Stomach (tissue), 9 donors: ENCODE measurements around the gene SPINK4. TPM values are rescaled to one million over a fixed set of nuclear protein-coding genes. Genes with fewer than 3 reads are reported as not detected.

Source experiments
- DNase-seq, 2 donors: peaks; one replicate each; pipeline versions ENCODE4 v3.0.0 to v3.0.0-alpha.2; 2013 to 2019
- H3K27ac ChIP-seq, 5 donors: fragments of 200-600 bp in 4 of 5; sonication (generic) in 4 of 5; one replicate each; pipeline ENCODE4 v1.5.1; 2013 to 2019; ENCODE audit warnings: mild to moderate bottlenecking in 1 of 5, moderate library complexity in 1 of 5
- H3K27me3 ChIP-seq, 3 donors: fragments of 200-600 bp; sonication (generic); one replicate each; pipeline ENCODE4 v1.5.1; 2017 to 2019; ENCODE audit warnings: mixed run types in 1 of 3
- H3K36me3 ChIP-seq, 4 donors: fragments of 200-600 bp; sonication (generic); 1 replicate in 3 of 4; 2 replicates in 1 of 4; pipeline ENCODE4 v1.5.1; 2016 to 2019
- H3K4me1 ChIP-seq, 4 donors: fragments of 200-600 bp; sonication (generic); one replicate each; pipeline ENCODE4 v1.5.1; 2016 to 2019
- H3K4me3 ChIP-seq, 4 donors: fragments of 200-600 bp; sonication (generic) in 3 of 4; one replicate each; pipeline ENCODE4 v1.5.1; 2016 to 2019; ENCODE audit warnings: mild to moderate bottlenecking in 1 of 4
- H3K9me3 ChIP-seq, 4 donors: fragments of 200-600 bp; sonication (generic); one replicate each; pipeline ENCODE4 v1.5.1; 2016 to 2019
- CTCF ChIP-seq, 7 experiments: fragments of 450-650 bp in 4 of 7; fragments of 200-600 bp in 3 of 7; sonication (generic) in 3 of 7; IDR thresholded peaks; one replicate each; pipeline ENCODE4 v1.5.1; 2016 to 2019; ENCODE audit warnings: antibody characterized with exemption in 7 of 7, control low read depth in 2 of 7, mild to moderate bottlenecking in 1 of 7
- EP300 ChIP-seq: sonication (generic); formaldehyde crosslinking; IDR thresholded peaks from one replicate; pipeline ENCODE4 v1.6.1; 2017; ENCODE audit warnings: antibody characterized with exemption
- POLR2A ChIP-seq, 4 donors: fragments of 450-650 bp; IDR thresholded peaks; one replicate each; pipeline ENCODE4 v1.6.1; 2016; ENCODE audit warnings: antibody characterized with exemption in 4 of 4, control low read depth in 2 of 4, mild to moderate bottlenecking in 1 of 4, moderate library complexity in 1 of 4
- POLR2AphosphoS5 ChIP-seq, 3 donors: sonication (generic); formaldehyde crosslinking; IDR thresholded peaks; one replicate each; pipeline ENCODE4 v1.6.1; 2016; ENCODE audit warnings: antibody characterized with exemption in 3 of 3
- WGBS, 5 donors: extraction: QIAGEN DNeasy Blood & Tissue Kit in 3 of 5; methylation state at CpG; one replicate each; pipeline versions ENCODE4 v1.1.5 to v1.1.7; 2013 to 2018; 5-methylcytosine and 5-hydroxymethylcytosine counted together
- intact Hi-C: fragments of 100-400 bp; cut with DNase I; formaldehyde crosslinking; loops from one replicate; pipeline ENCODE4 v1.15.1; 2023; ENCODE audit warnings: low total_unique reads
- polyA plus RNA-seq, 3 donors: library from polyadenylated mRNA; stranded (reverse); fragments of 200-250 nt; gene quantifications; one replicate each; pipeline ENCODE4 v1.2.3, GENCODE V29; 2013
- total RNA-seq, 5 donors: library from RNA; depleted of rRNA; stranded (reverse); fragments of >200 nt; gene quantifications; one replicate each; pipeline versions ENCODE4 v1.1.0 to v1.2.3, GENCODE V29; 2014 to 2016
- donor health status: healthy with polysubstance abuse.
- donor health status: Bipolar disorder and iron deficiency.
- donor health status: healthy.

Gene SPINK4
- total and polyA plus RNA-seq, 8 donors = 2.1 to 29.5 (median 19.1) TPM; not detected in 5

- H3K4me1 ChIP-seq = peaks cover 5 to 24% (median 8%) of the 10 kb centered on the region in 4 donors
- TF ChIP-seq CTCF (IDR thresholded peaks at IDR 0.05) (no peak), EP300 (no peak), POLR2AphosphoS5 (IDR thresholded peaks at IDR 0.05) (no peak), POLR2A (IDR thresholded peaks at IDR 0.05) (no peak)
- WGBS, 5 donors = 85 to 98% (median 90%) methylated on average over 3 of the region's 3 CpGs
- no peak for DNase-seq
- H3K27me3 ChIP-seq = no peaks in the 10 kb centered on the region
- no peaks in the 10 kb centered on the region for H3K9me3 ChIP-seq
- no peak overlapping the region for H3K27ac ChIP-seq
- no peaks in the 10 kb centered on the region for H3K36me3 ChIP-seq
- H3K4me3 ChIP-seq = no peak overlapping the region
- intact Hi-C loops = no loop called here
Observed at GRCh38 chr9:33221568-33221884, 18.4 kb upstream of the SPINK4 start.

GRCh38 chr9:33222031-33222430 is 17.9 kb upstream of the SPINK4 start:
- intact Hi-C loops = no loop called here
- TF ChIP-seq POLR2AphosphoS5 (IDR thresholded peaks at IDR 0.05) (no peak), CTCF (IDR thresholded peaks at IDR 0.05) (no peak), POLR2A (IDR thresholded peaks at IDR 0.05) (no peak), EP300 (no peak)
- Histone ChIP-seq H3K27ac (no peak overlapping the region), H3K27me3 (no peaks in the 10 kb centered on the region), H3K9me3 (no peaks in the 10 kb centered on the region), H3K4me1 (peaks cover 5 to 24% (median 8%) of the 10 kb centered on the region in 4 donors), H3K4me3 (no peak overlapping the region), H3K36me3 (no peaks in the 10 kb centered on the region)
- 64 to 71% (median 67%) methylated on average over 3 of the region's 3 CpGs for WGBS, 5 donors
- DNase-seq = no peak

- WGBS, 5 donors = 57 to 88% (median 64%) methylated on average over 1 of the region's 1 CpG
- H3K4me3 ChIP-seq = no peak overlapping the region
- no peak for TF ChIP-seq EP300
- TF ChIP-seq POLR2AphosphoS5 (IDR thresholded peaks at IDR 0.05) = no peak
- TF ChIP-seq CTCF (IDR thresholded peaks at IDR 0.05) = no peak
- no peak overlapping the region for H3K27ac ChIP-seq
- H3K27me3 ChIP-seq = no peaks in the 10 kb centered on the region
- no peaks in the 10 kb centered on the region for H3K36me3 ChIP-seq
- peaks cover 5 to 26% (median 9%) of the 10 kb centered on the region in 4 donors for H3K4me1 ChIP-seq
- no peaks in the 10 kb centered on the region for H3K9me3 ChIP-seq
- DNase-seq = no peak
- intact Hi-C loops = no loop called here
Observed at GRCh38 chr9:33223696-33224095, 16.3 kb upstream of the SPINK4 start.

GRCh38 chr9:33225319-33226147 is 14.4 kb upstream of the SPINK4 start:
- peak; percentile 70 to 90 for DNase-seq
- H3K27ac ChIP-seq = no peak overlapping the region
- intact Hi-C loops = loop anchor here (5.0 kb wide), 1 partner anchor 143 kb away; no protein-coding TSS in a partner anchor
- H3K4me1 ChIP-seq = peaks cover 5 to 31% (median 12%) of the 10 kb centered on the region in 4 donors
- TF ChIP-seq POLR2A (IDR thresholded peaks at IDR 0.05) (no peak), POLR2AphosphoS5 (IDR thresholded peaks at IDR 0.05) (peak; percentile 15 to 73 (median 43)), CTCF (IDR thresholded peaks at IDR 0.05) (peak in 5 of 7 experiments; percentile 48 to 86 (median 78))
- no peaks in the 10 kb centered on the region for H3K36me3 ChIP-seq
- no peaks in the 10 kb centered on the region for H3K27me3 ChIP-seq
- H3K4me3 ChIP-seq = no peak overlapping the region
- 20 to 28% (median 25%) methylated on average over 6 of the region's 6 CpGs for WGBS, 5 donors
- no peaks in the 10 kb centered on the region for H3K9me3 ChIP-seq
